GM18951 (cell line): ENCODE results near the gene LYPD1.

Source experiments
- POLR2A ChIP-seq: IDR thresholded peaks from 4 replicates; pipeline ENCODE4 v1.6.1; 2011; ENCODE audit warnings: mild to moderate bottlenecking; ENCODE audit not compliant: insufficient read length, insufficient read depth; ENCODE audit errors: extremely low read depth
- in situ Hi-C: fragments of 300-500 bp; cut with MboI; formaldehyde crosslinking; loops from one replicate; pipeline ENCODE4 v1.12.0; 2022; ENCODE audit warnings: low sequenced_read_pairs, mixed read lengths, inconsistent platforms; ENCODE audit not compliant: unreplicated experiment

The LYPD1 gene

DNA sequence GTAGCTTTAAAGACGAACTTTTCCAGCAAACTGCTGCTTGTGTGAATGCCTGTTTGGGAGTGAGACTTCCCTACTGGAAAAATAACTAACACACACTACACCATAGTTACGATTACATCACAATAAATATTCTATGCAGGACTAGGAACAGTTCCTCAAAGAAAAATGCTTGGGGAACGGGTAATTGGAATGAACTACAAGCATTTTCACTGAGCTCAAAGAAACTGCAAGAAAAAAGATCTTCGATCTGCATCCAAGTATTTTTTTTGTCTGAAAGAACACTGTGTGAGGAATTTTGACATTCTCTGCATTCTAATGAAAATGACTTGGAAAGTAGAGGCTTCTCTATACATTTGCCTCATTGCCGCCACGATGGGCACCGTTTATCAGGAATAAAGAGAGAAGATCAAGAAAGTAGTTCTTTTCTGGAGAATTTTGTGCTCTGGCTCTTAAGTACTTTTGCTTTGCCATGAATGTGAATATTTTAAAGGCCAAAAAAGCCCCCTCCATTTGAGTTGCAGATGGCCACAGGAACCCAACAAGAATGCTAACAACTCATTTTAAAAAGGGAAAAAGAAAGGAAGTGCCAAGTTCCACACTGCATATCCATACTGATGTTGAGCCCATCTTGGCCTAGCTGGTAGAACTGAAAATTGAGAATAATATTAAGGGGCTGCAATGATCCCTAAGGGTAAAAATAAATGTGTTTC is 13.6 kb downstream of the LYPD1 start:
- no peak for TF ChIP-seq POLR2A
- in situ Hi-C loops = no loop called here

DNA sequence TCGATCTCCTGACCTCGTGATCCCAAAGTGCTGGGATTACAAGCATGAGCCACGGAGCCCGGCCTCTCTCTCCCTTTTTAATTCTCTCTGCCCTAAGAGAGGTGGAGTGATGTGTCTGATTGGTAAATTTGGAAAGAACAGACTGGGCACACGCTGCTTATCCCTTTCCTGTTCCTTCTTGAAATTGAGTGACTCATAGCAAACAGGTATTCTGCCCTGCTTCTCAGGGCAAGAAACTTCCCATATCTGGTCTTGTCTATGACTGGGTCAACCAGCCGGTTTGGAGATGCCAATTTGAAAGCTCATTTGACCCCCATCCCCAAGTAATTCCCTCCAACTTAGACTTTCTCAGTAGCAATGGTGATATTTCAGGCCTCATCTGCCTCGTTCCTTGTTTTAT is 15.0 kb downstream of the LYPD1 start:
- in situ Hi-C loops = no loop called here
- TF ChIP-seq POLR2A = no peak

DNA sequence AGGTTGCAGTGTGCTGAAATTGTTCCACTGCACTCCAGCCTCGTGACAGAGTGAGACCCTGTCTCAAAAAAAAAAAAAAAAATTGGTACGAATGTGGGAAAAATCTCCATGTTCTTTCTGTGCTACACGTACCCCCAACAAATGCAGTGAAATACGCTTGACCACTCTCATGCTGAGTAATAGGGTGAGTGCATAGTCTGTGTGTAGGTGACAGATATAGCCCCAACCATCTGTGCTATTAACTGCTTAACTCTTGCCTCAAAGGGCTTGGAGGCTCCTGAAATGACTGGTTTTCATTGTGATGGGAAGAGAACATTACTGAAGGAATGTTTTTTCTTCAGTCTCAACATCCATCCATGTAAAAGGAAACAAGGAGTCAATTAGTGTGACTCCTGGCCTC is 15.7 kb downstream of the LYPD1 start:
- no peak for TF ChIP-seq POLR2A
- in situ Hi-C loops = no loop called here

DNA sequence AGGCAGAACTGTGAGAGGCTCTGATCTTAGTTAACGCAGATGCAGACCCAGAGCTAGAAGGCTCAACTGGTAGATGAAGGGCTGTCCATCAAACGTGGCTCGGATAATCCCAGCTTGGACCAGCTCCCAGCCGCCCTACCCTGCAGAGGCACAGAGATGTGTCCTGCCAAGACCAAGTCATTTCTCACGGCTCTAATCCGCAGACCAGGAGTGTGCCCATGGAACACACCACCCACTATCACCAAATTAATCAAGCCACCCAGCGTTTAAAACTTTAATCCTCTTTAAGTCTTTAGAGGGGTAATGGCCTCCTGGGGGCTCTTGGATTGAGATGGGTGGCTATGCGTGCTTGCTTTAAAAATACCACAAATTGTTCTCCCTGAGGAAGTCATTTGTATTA is 17.5 kb downstream of the LYPD1 start:
- in situ Hi-C loops = no loop called here
- no peak for TF ChIP-seq POLR2A

DNA sequence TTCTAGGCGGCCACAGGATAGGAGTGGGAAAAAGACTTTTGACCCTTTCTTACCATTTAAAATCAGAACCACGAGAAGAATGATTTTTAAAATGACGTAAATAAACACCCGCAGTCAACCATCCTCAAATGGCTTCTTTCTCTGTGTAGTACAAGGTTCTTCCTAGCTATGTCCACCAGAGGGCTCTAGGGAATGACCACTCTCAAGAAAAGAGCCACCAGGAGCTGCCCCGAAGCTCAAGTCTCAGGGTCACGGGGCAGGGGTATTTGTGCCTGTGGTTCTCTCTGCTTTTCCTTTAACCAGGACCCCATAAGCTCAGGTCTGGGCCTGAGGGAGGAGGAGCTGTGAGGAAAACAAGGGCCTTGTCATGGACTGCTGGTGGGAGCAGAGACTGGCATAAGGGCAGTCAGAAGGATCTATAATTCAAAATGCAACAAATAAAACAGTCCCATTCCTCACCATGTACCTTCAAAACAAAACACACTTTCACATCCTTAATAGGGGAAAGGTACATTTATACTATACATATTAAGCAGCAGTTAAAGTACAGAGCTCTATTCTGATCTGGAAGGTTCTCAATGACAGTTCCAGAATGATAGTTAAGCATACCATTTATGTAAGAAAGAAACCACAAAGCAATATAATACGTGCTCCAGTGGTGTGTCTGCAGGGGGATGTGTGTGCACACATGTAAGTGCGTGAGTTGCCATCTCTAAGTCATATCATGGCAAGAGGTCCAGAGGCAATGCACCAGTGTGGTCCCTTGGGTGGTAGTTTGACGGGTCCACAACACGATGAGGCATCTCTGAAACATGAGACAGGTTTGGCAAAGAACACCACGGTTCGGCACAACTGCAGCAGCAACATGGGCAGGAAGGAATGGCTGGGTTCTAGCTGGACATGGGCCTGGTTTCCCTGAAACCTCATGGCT is 18.6 kb downstream of the LYPD1 start:
- no peak for TF ChIP-seq POLR2A
- in situ Hi-C loops = no loop called here

DNA sequence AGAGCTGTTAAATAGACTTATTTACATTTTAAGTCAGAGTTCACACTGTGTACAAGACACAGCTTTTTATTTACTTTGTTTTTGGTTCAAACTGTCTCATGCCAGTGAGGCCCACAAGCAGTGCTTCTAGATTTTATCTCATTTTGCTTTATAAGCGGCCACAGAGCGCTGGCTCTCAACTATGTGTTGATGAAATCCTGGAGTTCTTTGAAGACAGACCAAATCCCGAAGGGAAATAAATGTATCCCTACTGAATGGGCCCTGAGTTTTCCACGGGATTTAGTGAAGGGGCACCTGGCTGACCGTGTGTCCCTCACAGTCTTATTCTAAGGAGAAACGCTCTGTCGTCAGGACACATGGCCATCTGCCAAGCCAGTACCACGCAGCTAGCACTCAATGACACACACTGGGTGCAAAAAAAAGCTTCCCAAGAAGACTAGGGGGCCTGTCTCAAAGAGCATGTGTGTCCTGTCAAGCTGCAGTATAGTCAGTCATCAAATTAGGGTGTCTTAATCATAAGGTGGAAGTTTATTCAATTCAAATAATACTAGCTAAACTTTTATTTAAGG is 23.4 kb downstream of the LYPD1 start:
- in situ Hi-C loops = no loop called here
- TF ChIP-seq POLR2A = no peak

DNA sequence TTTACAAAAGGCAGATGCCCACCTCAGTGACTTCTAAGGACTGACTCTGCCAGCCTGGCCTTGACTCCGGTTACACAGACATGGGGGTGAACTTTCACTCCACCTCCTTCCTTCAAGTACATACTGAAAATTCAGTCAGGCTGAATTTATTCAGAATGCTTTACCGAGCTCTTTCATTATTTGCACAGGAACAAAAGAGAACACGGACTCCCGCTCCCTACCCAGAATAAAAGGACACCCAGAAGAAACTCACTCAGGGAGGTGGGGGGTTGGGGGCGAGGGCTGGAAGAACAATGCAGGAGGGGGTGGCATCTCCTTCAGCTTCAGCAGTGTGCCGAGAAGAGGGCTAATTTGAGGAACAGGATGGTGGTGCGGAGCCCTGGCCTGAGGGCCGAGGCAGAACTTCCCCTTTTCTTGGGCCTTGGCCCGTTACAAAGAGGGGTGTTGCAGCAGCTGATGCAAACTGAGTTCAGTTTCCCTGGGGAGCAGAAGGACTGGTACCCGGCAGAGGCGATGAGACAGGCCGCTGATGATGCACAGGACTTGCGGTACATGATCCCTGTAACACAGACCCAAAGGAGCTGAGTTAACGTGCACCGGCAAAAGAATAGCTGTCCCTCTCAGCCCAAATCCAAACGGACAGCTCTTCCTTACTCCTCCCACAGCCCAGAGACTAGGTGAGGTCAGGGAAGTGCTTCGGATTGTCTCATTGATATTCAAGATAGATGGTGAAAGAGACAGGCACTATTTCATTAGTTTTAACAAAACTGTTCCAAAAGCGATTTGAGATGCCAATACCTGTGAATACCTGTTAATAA is 24.1 kb downstream of the LYPD1 start:
- TF ChIP-seq POLR2A = no peak
- in situ Hi-C loops = no loop called here

DNA sequence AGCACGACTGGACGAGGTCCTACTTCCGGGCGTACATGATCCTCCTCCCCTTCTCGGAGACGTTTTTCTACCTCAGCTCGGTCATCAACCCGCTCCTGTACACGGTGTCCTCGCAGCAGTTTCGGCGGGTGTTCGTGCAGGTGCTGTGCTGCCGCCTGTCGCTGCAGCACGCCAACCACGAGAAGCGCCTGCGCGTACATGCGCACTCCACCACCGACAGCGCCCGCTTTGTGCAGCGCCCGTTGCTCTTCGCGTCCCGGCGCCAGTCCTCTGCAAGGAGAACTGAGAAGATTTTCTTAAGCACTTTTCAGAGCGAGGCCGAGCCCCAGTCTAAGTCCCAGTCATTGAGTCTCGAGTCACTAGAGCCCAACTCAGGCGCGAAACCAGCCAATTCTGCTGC is 24.8 kb downstream of the LYPD1 start:
- in situ Hi-C loops = no loop called here
- TF ChIP-seq POLR2A = no peak

DNA sequence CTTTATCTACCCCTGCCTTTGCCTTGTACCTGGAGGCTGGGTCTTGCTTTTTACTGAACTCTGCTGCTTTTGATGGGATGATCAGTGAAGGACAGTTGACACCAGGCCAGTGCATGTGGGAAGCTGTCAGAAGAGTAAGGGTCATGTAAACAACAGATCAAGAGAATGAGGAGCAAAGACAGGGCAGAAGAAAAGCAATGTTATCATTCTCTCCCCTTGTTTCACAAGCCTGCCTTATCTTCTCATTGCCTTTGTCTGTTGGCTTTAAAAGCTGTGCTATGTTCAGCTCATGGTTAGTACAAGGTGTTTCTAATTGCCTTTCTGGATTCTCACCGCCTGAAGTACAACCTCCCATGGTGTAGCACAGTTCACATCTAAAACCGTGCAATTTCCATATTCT is 27.6 kb downstream of the LYPD1 start:
- in situ Hi-C loops = no loop called here
- TF ChIP-seq POLR2A = no peak

DNA sequence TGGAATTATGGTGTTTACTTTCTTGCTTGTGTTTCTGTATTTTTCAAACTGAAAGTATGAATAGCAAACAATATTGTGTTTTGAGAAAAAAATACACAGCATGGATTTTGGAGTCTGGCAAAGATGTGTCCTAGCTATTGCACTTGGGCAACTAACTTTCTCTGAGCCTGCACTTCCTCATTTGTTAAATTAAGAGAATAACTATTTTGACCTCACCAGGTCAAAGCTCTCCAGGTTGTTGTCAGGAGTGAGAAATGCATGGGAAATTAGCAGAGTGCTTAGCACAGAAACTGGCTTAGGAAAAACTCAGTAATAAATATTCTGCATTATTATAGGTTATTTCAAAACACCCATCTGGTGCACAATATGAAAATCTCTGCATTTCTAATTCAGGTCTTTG is 28.2 kb downstream of the LYPD1 start:
- in situ Hi-C loops = no loop called here

DNA sequence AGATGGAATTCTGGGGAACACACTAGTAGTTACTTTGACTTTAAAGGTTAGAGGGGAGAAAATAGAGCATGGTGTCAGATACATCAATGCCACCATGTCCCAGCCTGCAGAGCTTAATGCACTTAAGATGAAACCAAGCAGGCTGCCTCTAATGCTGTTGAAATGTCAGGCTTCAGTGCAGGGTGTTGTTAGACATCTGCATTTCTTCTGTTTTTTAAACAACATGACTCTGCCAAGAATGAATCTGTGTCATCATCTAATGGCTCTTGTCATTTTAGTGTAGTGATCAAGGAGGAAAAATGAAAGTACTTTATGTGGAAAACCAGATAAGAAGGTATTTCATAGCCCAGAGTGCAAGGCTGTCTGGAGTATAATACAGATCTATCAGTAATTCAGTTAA is 29.9 kb downstream of the LYPD1 start:
- TF ChIP-seq POLR2A = no peak
- in situ Hi-C loops = no loop called here

More for the DNA sequence above, 28.2 kb downstream of the LYPD1 start:
- TF ChIP-seq POLR2A = no peak

DNA sequence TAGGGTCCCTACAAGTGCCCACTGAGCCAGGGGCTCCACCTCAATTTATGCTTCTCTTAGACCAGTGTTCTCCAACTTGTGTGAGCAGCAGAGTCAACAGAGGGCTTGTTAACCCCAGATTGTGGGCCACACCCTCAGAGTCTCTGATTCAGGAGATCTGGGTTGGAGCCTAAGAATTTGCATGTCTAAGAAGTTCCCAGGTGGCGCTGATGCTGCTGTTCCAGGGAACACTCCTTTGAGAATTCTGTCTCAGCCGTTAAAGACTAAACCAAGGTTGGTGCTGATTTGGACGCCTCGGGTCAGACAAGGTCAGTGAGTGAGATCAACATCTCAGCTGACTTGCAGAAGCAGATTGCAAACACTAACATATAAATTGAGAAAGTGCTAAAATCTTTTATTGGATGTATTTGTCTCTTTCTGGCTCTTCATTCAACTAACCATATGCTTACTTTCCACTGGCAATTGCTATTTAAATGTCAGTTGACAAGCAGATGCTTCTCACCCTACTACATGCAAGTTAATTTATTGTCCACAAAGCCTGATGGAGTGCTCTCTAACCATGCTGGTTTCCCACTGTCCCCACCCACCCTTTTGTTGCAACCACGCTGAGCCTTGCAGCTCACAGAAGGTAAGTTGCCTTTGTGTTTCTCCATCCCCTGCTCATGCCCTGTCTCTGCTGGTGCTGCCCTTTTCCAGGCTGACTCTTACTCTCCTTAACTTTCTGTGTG is 31.5 kb downstream of the LYPD1 start:
- TF ChIP-seq POLR2A = no peak
- in situ Hi-C loops = no loop called here
